HG03103 (cell line): ENCODE results near the gene HCN4.
"Not testable (repeated sequence)": the region's sequence is repeated elsewhere in the genome, so short reads cannot be mapped to it uniquely, and the experiment has no call there.

ENCODE experiments used
- ATAC-seq: cut with Tn5 transposase; IDR thresholded peaks from one replicate; pipeline ENCODE4 v1.9.1; 2021; ENCODE audit warnings: low read depth; ENCODE audit not compliant: unreplicated experiment

Gene HCN4

GRCh38 chr15:73300286-73300685 is 68.5 kb downstream of the HCN4 start:
- not testable (repeated sequence) for ATAC-seq

- no peak for ATAC-seq
Observed at GRCh38 chr15:73298522-73299245, 70.1 kb downstream of the HCN4 start.

DNA sequence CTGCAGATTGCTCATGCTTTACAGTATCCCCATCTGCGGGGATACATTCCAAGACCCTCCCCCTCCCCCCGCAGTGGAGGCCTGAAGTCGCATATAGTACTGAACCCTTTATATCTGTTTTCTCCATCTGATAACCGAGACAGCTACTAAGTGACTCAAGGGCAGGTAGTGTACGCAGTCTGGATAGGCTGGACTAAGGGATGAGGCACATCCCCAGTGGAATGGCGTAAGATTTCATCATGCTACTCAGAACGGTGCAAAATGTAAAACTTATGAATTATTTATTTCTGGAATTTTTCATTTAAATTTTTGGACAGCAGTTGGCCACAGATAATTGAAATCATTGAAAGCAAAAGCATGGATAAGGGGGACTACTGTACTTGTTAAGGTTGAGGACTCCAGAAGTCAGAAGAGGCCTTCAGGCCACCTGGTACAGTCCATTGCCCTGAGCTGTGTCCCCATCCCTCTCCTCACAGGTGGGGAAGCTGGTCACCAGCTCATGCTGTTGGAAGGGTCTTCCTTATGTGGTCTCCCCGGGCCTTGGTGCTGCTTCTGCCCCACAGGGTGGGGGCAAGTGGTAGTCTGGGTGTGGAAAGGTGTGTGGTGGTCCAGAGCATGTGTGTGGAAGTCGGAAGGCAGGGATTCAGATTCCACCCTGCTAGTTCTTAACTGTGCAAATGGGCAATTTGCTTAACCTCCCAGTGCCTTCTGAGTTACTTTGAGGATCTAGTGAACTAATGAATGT is 72.0 kb downstream of the HCN4 start:
- ATAC-seq = no peak

DNA sequence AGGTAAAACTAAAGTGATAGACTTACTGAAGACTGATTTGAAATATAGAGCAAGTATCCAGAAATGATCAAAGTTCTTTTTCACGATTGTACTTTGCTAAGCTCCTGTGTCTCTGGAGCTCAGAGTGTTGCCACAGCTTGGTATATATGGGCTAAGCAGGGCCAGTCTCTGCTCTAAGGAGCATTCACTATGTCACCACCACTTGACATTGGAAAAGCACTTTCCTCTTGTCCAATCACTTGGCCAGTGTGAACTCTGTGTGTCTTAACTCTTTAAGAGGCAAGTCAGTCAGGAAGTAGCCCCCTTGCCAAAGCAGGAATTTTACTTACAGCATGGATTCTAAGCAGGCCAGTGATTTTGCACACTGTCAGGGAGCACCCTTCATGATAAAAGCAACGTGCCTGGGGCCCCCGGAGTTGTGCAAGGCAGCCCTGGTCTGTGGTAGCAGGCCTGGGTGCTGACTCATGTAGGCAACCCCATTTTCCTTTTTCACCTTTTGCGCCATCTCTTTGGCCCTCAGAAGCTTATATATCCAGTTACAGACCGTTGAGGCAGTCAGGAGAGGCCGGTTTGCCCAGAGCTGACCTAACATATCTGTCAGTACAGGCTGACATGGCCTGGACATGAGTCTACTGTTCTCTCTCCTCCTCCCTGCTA is 73.0 kb downstream of the HCN4 start:
- no peak for ATAC-seq

- no peak for ATAC-seq
Observed at GRCh38 chr15:73293773-73294172, 75.0 kb downstream of the HCN4 start.

- ATAC-seq = no peak
Observed at GRCh38 chr15:73291441-73291840, 77.3 kb downstream of the HCN4 start.

DNA sequence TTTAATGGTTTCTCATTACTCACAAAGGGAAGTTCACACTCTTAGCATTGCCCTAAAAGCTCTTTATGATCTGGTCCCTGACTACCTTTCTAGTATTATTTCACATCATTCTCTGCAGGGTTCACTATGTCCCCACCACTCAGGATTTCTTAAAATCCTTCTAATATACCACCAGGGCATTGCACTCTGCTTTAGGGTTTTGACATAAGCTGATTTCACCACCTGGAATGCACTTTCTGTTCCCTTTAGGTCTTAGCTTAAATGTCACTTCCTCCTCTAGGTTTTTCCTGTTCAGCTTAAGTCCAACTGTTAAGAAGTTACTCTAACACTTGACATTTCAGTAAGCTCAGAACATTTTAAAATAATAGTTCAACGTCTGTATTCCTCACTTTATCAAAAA is 81.7 kb downstream of the HCN4 start:
- ATAC-seq = no peak

DNA sequence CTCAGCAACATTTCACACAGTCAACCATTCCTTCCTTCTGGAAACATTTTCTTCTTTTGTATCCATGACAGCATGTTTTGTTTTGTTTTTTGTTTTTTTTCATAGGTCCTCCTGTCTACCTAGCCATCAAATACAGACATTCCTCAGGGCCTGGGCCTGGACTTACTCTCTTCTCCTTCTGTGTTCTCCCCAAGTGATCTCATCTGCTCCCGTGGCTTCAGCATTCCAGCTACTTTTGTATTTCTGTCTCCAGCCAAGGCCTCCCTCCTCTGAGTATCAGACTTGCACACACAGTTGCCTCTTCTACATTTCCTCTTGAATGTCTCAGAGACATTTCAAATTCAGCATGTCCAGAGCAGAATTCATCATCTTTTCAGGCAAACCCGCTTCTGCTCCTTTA is 82.4 kb downstream of the HCN4 start:
- no peak for ATAC-seq

GRCh38 chr15:73284090-73284716 is 84.6 kb downstream of the HCN4 start:
- no peak for ATAC-seq

- ATAC-seq = no peak
Observed at GRCh38 chr15:73283366-73283962, 85.3 kb downstream of the HCN4 start.

DNA sequence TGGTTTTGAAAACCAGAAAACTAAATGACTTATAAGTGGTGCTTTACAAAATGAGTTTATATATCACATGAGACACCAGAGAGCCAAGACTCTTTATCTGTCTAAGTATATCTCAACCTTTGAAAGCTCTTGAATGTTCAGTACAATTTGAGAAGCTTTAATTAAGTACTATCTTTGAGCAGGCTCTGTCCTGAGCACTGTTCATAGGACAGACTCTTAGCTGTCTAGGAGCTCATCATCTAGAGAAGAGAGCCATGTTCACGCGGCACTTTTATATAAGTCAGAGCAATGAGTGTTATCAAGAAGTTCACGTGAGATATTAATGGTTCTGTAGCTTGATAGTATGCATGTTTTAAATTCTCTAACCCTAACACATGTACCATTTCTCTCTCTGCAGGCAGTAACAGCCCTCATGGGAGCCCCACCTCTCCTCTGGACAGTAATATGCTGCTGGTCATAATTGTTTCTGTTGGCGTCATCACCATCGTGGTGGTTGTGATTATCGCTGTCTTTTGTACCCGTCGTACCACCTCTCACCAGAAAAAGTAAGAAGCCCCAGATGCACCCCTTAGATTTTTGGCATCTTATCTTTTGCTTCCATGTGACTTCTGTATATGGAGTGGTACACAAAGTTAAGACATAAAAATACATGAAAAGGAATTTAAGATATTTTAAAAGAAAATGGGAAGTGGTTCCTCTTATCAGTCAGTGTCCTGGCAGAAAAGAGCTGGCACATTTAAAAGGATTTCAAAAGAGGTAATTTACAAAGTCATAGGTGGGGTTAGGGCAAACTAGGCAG is 86.0 kb downstream of the HCN4 start:
- no peak for ATAC-seq

DNA sequence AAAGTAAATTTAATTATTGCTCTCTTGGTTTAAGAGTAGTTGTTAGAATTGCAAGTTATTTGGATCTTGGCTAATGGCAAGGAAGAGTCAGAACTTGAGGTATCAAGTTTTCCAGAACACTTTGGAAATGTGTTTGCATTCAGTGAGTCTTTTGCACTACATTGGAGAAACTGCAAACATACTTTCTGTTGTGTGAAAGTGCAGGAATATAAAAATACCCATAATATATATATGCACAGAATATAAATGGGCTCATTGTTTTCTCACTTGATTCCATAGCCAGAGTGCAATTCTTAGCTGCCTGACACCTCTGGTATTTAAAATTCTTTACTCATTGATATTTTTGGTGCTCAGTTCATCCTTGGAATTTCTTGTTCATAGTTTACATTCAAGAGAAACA is 92.9 kb downstream of the HCN4 start:
- no peak for ATAC-seq

DNA sequence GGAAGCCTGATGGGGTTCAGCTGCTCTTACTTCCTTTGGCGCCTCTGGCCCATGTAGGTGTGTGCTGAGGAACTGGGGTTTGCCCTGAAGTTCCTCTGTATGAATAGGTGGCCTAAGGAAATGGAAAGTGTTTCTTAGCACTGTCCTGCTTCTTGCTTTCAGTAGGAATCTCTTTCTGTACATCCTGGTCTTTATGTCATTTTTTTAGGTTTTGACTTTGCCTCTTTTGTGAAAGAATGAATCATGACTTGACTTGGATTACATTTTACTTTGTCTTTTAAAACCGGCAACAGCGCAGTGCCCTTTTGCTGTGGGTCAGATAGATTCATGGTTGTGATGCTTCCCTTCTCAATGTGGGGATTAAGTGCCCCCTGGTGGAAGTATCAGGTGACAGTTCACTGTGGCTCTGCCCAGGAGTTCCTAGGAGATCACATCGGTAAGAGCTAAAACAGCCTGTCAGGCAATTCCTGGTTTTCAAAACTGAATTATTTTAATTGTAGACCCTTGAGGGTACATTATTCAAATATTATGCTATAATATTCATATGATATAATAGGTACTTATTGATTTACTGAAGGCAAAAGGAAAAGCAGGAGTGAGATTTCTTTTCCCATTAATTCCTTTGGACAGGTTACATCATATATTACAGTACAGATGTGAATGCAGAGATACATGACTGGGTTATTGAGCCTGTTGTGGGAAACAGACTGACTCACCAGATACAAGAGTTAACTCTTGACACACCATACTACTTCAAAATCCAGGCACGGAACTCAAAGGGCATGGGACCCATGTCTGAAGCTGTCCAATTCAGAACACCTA is 95.4 kb downstream of the HCN4 start:
- ATAC-seq = no peak

- no peak for ATAC-seq
Observed at GRCh38 chr15:73270366-73271097, 98.2 kb downstream of the HCN4 start.
